ENCODE data around the gene ROR1.
A peak's percentile ranks its signal among the peaks of the same experiment; 100 is the strongest.

Gene ROR1

DNA sequence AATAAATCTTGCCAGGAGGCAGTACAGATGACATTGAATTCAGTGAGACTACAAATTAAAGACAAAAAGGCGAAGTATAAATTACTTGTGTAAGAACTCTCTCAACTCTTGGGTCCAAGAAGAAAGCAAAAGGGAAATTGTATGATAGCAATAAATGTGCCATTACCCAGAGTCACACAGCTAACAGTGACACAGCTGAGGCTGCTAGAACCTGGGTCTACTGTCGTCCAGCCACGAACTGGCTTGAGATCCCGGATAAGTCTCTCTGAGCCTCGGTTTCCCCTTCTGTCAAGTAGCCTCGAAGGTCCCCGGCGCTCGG lies 362 bp upstream of the ROR1 start:
- Histone ChIP-seq H3K4me3 (peak overlapping the region; percentile 92), H3K27ac (no peak overlapping the region), H3K9ac (ENCODE audit: insufficient read length) (no peak overlapping the region), H3K9me3 (ENCODE audit: low read depth, low read length) (no peaks in the 10 kb centered on the region), H3K36me3 (ENCODE audit: insufficient read depth, low read length) (no peaks in the 10 kb centered on the region)
- DNase-seq (ENCODE audit: low read depth, low spot score) = no peak
- no peak for TF ChIP-seq FOXP2 (optimal IDR thresholded peaks at IDR 0.05; ENCODE audit: control extremely low read depth, extremely low read length, insufficient read depth)
- no peak for TF ChIP-seq EZH2 (IDR thresholded peaks at IDR 0.05)
- TF ChIP-seq POLR2AphosphoS5 (IDR thresholded peaks at IDR 0.05; ENCODE audit: borderline replicate concordance, low read depth, low read length) = no peak

DNA sequence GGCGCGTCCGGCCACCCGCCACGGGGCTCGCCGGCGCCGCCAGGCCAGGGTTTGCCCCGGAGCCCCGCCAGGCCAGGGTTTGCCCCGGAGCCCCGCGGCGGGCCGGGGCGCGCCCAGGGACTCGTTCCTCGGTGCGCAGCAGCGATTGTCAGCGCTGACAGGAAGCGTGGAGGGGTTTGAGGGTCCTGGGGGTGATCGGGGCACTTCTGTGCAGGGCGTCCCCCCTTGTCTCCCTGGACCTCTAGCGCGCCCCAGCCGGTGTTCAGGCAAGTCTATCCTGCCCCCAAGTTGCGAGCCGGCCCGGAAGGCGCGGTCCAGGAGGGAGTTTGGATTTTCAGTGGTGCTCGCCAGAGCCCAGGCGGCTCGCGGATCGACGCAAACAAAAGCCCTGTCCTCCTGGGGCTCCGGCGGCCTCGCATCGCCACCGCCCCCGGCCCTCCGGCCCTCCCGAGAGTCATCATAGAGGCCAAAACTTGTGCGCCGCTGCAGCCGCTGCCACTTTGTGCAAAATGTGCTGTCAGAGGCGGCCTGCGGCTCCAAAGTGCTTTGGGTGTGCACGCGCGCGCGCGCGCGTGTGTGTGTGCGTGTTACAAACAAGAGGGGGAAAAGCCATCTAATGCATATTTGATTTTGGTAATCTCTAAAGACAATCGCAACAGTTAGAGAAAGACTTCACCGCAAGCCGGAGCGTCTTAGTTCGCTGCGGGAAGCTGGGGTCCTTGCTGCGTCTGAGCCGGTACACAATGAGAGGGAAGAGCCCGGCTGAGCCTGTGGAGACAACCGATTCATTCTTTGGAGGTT lies 1.0 kb downstream of the ROR1 start:
- DNase-seq (ENCODE audit: low read depth, low spot score) = no peak

DNA sequence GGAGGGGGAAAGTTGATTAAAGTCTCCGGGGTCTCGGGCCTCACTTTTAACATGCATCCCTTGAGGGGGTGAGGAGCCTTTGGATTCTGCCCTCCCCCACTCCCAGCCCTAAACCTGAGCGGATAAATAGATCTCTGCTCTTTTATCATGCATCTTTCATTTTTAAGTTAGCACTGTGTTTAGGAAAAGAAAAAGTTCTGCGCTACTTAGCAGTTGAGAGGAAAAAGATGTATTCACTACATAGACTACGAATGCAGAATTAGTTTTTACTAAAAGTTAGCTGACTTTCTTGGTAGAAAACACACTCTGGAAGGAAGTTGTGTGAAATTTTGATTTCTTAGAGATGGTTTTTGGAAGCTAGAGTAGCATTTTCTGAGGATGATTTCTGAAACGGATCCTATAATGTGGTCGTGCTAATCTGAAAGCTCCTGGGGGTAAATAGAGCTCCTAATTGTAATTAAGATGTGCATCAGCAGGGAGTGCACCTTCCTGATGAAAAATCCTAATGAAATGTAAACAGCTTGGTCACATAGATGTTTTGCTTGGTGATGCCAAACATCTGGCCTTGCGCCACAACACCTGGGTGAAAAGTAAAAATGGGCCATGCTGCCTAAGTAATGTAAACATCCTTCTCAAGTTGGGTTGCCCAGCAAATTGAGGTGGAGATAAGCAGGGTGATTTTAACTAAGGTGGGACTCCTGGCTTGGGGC lies 1.8 kb downstream of the ROR1 start:
- H3K4me3 ChIP-seq = peak overlapping the region; percentile 88
- H3K9ac ChIP-seq (ENCODE audit: insufficient read length) = no peak overlapping the region
- TF ChIP-seq EZH2 (IDR thresholded peaks at IDR 0.05) (no peak), FOXP2 (optimal IDR thresholded peaks at IDR 0.05; ENCODE audit: control extremely low read depth, extremely low read length, insufficient read depth) (no peak)
- no peaks in the 10 kb centered on the region for H3K36me3 ChIP-seq (ENCODE audit: insufficient read depth, low read length)
- no peak for DNase-seq (ENCODE audit: low read depth, low spot score)
- no peaks in the 10 kb centered on the region for H3K9me3 ChIP-seq (ENCODE audit: low read depth, low read length)
- no peak overlapping the region for H3K27ac ChIP-seq

More for the DNA sequence above, 1.0 kb downstream of the ROR1 start:
- 0 out of 2 replicates have a peak, but pooled peaks have one; percentile 20 for TF ChIP-seq POLR2AphosphoS5 (IDR thresholded peaks at IDR 0.05; ENCODE audit: borderline replicate concordance, low read depth, low read length)
- TF ChIP-seq FOXP2 (optimal IDR thresholded peaks at IDR 0.05; ENCODE audit: control extremely low read depth, extremely low read length, insufficient read depth) = no peak
- H3K9me3 ChIP-seq (ENCODE audit: low read depth, low read length) = no peaks in the 10 kb centered on the region
- H3K4me3 ChIP-seq = peak overlapping the region; percentile 88
- H3K27ac ChIP-seq = no peak overlapping the region
- H3K9ac ChIP-seq (ENCODE audit: insufficient read length) = peak overlapping the region; percentile 64
- no peaks in the 10 kb centered on the region for H3K36me3 ChIP-seq (ENCODE audit: insufficient read depth, low read length)

DNA sequence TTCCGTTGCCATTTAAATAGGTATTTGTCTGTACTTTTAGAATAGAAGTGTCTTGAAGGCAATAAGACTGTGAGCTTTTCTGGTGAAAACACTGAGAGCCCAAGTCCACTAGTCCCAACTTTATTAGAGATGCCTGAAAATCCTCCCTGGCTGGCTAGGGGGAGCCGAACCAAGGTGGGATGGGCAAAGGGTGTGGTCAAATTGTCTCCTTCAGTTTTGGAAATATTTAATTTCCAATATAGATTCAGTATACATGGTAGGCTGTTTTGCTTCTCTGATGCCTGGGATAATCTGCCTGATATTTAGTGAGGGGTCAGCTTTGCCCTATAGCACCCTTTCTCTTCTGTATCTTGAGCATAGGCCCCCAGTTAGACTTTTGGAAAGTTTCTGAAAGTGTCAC lies 3.5 kb downstream of the ROR1 start:
- Histone ChIP-seq H3K9me3 (ENCODE audit: low read depth, low read length) (no peaks in the 10 kb centered on the region), H3K4me3 (no peak overlapping the region), H3K27ac (no peak overlapping the region), H3K36me3 (ENCODE audit: insufficient read depth, low read length) (no peaks in the 10 kb centered on the region), H3K9ac (ENCODE audit: insufficient read length) (no peak overlapping the region)
- DNase-seq (ENCODE audit: low read depth, low spot score) = no peak
- TF ChIP-seq FOXP2 (optimal IDR thresholded peaks at IDR 0.05; ENCODE audit: control extremely low read depth, extremely low read length, insufficient read depth) (no peak), POLR2AphosphoS5 (IDR thresholded peaks at IDR 0.05; ENCODE audit: borderline replicate concordance, low read depth, low read length) (no peak), EZH2 (IDR thresholded peaks at IDR 0.05) (no peak)

DNA sequence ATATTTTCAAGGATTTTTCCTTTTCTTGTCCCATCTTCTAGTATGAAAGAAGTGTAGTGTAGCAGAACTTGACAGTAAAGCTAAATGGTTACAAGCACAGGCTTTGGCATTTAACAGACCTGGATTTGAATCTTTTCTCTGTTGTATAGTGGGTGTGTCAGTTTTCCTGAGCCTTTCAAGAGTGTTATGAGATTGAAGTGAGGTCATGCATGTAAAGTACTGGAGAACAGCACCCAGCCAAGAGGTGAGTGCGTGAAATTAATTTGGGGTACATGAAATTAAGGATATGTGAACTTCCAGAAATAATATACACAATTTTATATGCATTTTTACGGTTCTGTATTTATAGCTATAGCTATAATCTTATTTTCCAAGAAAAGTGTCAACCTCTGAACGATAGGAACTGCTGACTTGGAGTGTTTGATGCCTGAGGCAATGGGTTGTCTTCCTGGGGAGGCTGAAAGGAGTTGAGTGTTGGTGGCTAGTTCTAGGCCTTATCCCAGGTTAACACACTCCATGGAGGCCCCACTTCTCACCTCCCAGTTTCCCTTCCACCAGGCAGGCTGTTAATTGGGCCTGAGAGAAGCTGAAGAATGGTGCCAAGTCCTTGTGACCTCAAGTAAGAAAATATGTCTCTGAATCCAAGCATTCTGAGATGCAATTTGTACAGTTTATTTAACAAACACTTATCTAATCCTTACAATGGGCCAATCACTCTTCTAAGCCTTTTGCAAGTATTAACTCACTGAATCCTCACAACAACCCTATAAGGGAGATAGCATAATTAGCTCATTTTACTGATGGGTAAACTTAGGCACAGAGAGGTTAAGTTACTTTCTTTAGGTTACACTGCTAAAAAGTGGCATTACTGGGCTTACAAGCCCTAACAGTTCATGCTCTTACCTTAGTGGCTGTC lies 4.4 kb downstream of the ROR1 start:
- TF ChIP-seq FOXP2 (optimal IDR thresholded peaks at IDR 0.05; ENCODE audit: control extremely low read depth, extremely low read length, insufficient read depth) (no peak), POLR2AphosphoS5 (IDR thresholded peaks at IDR 0.05; ENCODE audit: borderline replicate concordance, low read depth, low read length) (no peak), EZH2 (IDR thresholded peaks at IDR 0.05) (no peak)
- Histone ChIP-seq H3K27ac (peak overlapping the region; percentile 52; the same call in 1 of the 2 replicates), H3K4me3 (peak overlapping the region; percentile 36), H3K9me3 (ENCODE audit: low read depth, low read length) (no peaks in the 10 kb centered on the region), H3K9ac (ENCODE audit: insufficient read length) (no peak overlapping the region), H3K36me3 (ENCODE audit: insufficient read depth, low read length) (no peaks in the 10 kb centered on the region)
- no peak for DNase-seq (ENCODE audit: low read depth, low spot score)

DNA sequence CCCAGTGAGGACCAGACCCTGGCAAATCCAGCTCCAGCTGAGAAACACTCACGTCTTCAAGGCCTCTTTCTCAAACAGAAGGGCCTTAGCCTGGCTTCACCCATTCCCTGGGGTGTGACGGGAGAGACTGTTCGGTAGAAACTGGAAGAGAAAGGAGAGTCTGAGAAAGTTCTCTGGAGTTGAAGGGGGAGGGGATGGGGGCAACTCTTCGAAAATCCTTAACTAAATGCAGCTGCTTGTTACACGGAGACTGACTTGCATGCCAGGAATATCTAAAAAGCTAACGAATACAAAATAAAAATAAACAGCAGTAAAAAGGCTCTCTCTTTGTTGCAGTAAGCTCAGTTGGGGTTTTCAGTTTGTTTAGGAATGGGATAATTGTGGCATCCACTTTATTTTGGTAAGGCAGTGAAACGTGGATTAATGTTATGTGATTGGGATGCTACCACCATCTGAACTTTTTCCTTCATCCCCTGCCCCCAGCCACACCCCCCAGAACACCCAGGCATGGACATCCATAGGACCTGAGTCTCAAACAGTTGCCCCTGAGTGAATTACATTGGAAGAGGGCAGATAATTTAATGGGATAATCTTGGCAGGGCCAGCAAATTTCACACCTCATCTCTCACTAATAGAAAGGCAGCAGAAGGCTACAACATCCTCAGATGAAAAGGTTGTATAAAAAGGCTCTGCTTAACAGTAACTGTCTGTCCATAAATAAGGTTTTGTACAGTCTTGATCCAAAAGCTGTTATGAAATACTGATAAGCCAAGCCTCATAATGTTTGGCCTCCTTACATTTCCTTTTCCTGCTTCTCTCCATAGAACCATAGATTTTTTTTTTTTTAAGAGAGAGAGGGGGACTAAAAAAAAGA lies 5.8 kb downstream of the ROR1 start:
- peak overlapping the region; percentile 16 for H3K9ac ChIP-seq (ENCODE audit: insufficient read length)
- H3K36me3 ChIP-seq (ENCODE audit: insufficient read depth, low read length) = no peaks in the 10 kb centered on the region
- peak overlapping the region; percentile 32; the same call in 1 of the 2 replicates for H3K4me3 ChIP-seq
- no peaks in the 10 kb centered on the region for H3K9me3 ChIP-seq (ENCODE audit: low read depth, low read length)
- TF ChIP-seq POLR2AphosphoS5 (IDR thresholded peaks at IDR 0.05; ENCODE audit: borderline replicate concordance, low read depth, low read length) (no peak), EZH2 (IDR thresholded peaks at IDR 0.05) (no peak), FOXP2 (optimal IDR thresholded peaks at IDR 0.05; ENCODE audit: control extremely low read depth, extremely low read length, insufficient read depth) (no peak)
- no peak for DNase-seq (ENCODE audit: low read depth, low spot score)
- no peak overlapping the region for H3K27ac ChIP-seq

DNA sequence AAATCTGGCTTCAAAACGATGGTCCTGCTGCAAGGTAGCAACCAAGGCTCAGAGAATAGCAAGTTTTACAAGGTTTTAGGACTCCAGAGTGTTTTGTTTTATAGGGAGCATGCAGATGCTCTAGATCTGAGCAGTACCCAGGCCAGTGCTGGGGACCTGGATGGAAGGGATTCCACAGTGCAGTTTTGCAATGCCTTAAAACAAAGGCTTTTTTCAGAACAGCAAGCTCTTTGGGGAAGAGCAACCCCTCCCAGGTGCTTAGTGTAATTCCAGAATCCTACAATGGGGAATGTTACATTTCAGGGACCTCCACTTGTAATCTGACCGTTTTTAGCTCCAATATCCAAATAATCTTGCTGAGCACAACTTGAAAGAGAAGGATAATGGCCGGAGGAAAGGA lies 6.7 kb downstream of the ROR1 start:
- Histone ChIP-seq H3K4me3 (no peak overlapping the region), H3K9ac (ENCODE audit: insufficient read length) (no peak overlapping the region), H3K36me3 (ENCODE audit: insufficient read depth, low read length) (no peaks in the 10 kb centered on the region), H3K9me3 (ENCODE audit: low read depth, low read length) (no peaks in the 10 kb centered on the region), H3K27ac (no peak overlapping the region)
- DNase-seq (ENCODE audit: low read depth, low spot score) = no peak
- no peak for TF ChIP-seq FOXP2 (optimal IDR thresholded peaks at IDR 0.05; ENCODE audit: control extremely low read depth, extremely low read length, insufficient read depth)
- TF ChIP-seq POLR2AphosphoS5 (IDR thresholded peaks at IDR 0.05; ENCODE audit: borderline replicate concordance, low read depth, low read length) = no peak
- TF ChIP-seq EZH2 (IDR thresholded peaks at IDR 0.05) = no peak

Data from SK-N-MC (cell line).